GM06990 (cell line): Measurements from ENCODE around the gene BRAF.
"Not testable (repeated sequence)": the region's sequence is repeated elsewhere in the genome, so short reads cannot be mapped to it uniquely, and the experiment has no call there.

Source experiments
- DNase-seq: peaks from one replicate; pipeline ENCODE4 v3.0.0-alpha.2; 2011; ENCODE audit not compliant: insufficient read length; ENCODE audit errors: extremely low read depth
- H3K27me3 ChIP-seq: replicated peaks from 2 replicates; pipeline ENCODE4 v1.6.0; 2011; ENCODE audit warnings: low read length; ENCODE audit not compliant: control insufficient read depth, insufficient read depth
- H3K36me3 ChIP-seq: 2 replicates; pipeline ENCODE4 v1.5.1; 2011; ENCODE audit warnings: low read length; ENCODE audit not compliant: control insufficient read depth, insufficient read depth
- H3K4me3 ChIP-seq: replicated peaks from 2 replicates; pipeline ENCODE4 v1.5.1; 2011; ENCODE audit warnings: low read depth, mild to moderate bottlenecking, control low read depth, low read length
- CTCF ChIP-seq: IDR thresholded peaks from 2 replicates; pipeline ENCODE4 v1.5.1; 2011; ENCODE audit warnings: low read length, control low read depth, mild to moderate bottlenecking, inconsistent platforms; ENCODE audit not compliant: insufficient read depth, poor library complexity, severe bottlenecking

The BRAF gene

GRCh38 chr7:140863184-140863583 is 61.5 kb downstream of the BRAF start:
- Histone ChIP-seq H3K27me3 (no peaks in the 10 kb centered on the region), H3K36me3 (no peaks in the 10 kb centered on the region), H3K4me3 (no peak overlapping the region)
- TF ChIP-seq CTCF: no peak
- no peak for DNase-seq

DNA sequence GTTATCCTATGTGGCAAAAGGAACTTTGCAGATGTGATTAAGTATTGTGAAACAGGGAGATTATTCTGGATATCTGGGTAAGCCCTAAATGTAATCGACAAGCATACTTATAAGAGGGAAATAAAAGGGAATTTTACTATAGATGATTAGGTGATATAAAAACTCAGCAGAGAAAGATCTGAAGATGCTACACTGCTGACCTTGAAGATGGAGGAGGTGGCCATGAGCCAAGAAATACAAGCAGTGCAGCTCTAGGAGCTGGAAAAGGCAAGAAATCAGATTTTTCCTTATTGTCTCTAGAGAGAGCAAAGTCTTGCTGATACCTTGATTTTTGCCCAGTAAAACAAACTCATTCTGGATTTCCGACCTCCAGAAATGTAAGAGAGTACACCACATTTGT is 67.7 kb downstream of the BRAF start:
- Histone ChIP-seq H3K4me3 (no peak overlapping the region), H3K27me3 (no peaks in the 10 kb centered on the region), H3K36me3 (no peaks in the 10 kb centered on the region)
- TF ChIP-seq CTCF: no peak
- no peak for DNase-seq

DNA sequence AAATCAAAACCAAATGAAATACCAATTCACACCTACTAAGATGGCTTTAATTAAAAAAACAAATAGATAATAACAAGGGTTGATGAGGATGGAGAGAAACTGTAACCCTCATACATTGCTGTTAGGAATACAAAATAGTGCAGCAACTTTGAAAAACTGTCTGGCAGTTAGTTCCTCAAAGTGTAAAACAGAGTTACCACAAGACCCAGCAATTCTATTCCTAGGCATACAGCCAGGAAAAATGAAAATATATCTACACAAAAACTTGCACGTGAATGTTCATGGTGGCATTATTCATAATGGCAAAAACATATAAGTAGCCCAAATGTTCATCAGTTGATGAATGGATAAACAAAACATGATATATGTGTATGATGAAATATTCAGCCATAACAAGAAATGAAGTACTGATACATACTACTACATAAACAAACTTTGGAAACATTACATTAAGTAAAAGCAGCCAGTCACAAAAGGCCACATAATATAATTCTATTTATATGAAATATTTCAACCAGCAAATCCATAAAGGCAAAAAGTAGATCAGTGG is 83.5 kb downstream of the BRAF start:
- DNase-seq: no peak

DNA sequence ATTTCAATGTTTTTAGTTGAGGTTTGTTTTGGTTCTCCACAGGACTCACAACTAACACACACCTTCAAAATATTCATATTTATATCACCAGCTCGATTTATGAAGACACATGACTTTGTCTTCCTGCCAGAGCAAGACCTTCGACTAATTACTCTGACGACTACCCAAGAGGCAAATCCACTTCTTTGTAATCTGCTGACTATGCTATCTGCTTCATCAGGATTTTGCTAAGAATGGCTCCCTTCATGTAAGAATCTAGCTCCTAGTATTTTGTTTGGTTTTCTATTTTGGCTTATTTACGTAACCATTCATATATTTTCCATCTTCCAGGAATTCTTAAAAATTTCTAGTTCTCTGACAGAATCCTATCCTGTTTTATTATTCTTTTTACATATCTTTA is 93.0 kb downstream of the BRAF start:
- no peaks in the 10 kb centered on the region; the same call in 1 of the 2 replicates for H3K36me3 ChIP-seq
- DNase-seq: no peak
- no peak for TF ChIP-seq CTCF
- H3K4me3 ChIP-seq: no peak overlapping the region
- H3K27me3 ChIP-seq: no peaks in the 10 kb centered on the region

More for the DNA sequence above, 83.5 kb downstream of the BRAF start:
- no peak overlapping the region for H3K4me3 ChIP-seq
- TF ChIP-seq CTCF: no peak
- no peaks in the 10 kb centered on the region for H3K27me3 ChIP-seq
- H3K36me3 ChIP-seq: no peaks in the 10 kb centered on the region

- Histone ChIP-seq H3K4me3 (no peak overlapping the region), H3K36me3 (no peaks in the 10 kb centered on the region; the same call in 1 of the 2 replicates), H3K27me3 (no peaks in the 10 kb centered on the region)
- no peak for DNase-seq
- no peak for TF ChIP-seq CTCF
These were observed 95.0 kb downstream of the BRAF start for GRCh38 chr7:140829720-140830119.

DNA sequence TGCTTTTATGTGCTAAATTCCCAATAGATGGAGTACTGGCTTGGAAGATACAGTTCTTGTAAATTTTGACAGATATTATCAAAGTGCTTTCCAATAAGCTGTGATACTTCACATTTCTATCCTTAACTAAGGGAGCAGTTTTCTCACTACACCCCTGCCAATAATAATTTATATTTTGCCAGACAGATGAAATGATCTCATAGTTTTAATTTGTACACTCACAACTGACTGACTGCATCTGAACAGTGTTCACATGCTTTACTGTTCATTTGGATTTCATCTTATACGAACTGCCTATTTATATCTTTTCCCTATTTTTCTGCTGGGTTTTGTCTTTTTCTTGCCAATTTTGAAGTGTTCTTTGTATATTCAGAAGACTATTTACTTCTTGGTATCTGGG is 96.0 kb downstream of the BRAF start:
- Histone ChIP-seq H3K27me3 (no peaks in the 10 kb centered on the region), H3K36me3 (no peaks in the 10 kb centered on the region; the same call in 1 of the 2 replicates), H3K4me3 (no peak overlapping the region)
- no peak for TF ChIP-seq CTCF
- no peak for DNase-seq

DNA sequence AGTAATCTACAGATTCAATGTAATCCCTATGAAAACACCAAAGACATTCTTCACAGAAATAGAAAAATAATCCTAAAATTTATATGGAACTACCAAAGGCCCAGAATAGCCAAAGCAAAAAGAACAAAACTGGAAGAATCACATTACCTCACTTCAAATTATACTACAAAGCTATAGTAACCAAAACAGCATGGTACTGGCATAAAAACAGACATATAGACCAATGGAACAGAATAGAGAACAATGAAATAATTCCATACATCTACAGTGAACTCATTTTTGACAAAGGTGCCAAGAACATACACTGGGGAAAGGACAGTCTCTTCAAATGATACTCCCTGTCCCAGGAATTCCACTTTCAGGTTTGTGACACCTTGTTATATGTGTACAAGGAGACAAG is 107.3 kb downstream of the BRAF start:
- DNase-seq, H3K36me3 ChIP-seq, H3K4me3 ChIP-seq, H3K27me3 ChIP-seq: not testable (repeated sequence)
